Activated CD4-positive, alpha-beta T cell treated with anti-CD3 and anti-CD28 coated beads, Interleukin-2, amount 50 U/mL, for 48 hours (primary cell): ENCODE results near the gene XPA.

ENCODE experiments used
- DNase-seq, 2 experiments: peaks; one replicate each; pipeline ENCODE4 v3.0.0-alpha.2; 2020

Gene XPA

DNA sequence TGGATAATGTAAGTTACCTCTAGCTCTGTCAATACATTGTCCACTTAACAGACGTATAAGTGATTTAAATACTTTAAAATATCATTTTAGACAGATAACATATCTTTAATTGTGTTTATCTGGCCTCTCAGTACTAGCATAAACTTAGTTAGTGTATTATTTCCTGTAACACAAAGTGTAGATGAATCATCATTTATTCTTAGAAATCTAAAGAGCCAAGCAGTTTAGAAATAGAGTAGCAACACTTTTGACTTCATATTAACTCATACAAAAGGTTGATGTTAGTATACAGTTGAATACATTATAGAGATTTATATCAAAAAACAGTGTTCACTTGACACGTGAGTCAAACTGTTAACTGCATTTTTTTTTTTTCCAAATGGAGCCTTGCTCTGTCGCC, 45.5 kb downstream of the XPA start:
- DNase-seq: no peak

- no peak for DNase-seq
Measured at GRCh38 chr9:97647996-97648395, 49.1 kb downstream of the XPA start.

GRCh38 chr9:97645720-97646119, 51.4 kb downstream of the XPA start:
- no peak for DNase-seq

DNA sequence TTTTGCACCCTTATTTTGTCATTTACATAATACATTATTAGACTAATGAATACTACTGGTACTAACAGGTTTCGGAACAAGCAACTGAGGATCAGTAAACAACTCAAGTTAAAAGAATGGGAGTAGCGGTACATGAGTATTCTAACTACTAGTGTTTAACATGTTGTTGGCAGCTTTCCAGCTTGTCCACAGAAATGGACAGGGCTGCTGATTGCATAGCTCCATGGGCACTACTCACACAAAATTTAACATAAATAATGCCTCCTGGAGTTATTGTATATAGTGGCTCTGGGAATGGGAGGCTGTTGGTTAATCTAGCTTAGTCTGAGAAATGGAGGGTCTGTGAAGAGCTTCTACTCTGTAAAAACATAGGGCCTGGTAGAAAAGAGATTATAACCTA, 56.8 kb downstream of the XPA start:
- no peak for DNase-seq

GRCh38 chr9:97638666-97639065, 58.5 kb downstream of the XPA start:
- DNase-seq: no peak

- DNase-seq: no peak
Measured at GRCh38 chr9:97636903-97637302, 60.2 kb downstream of the XPA start.

DNA sequence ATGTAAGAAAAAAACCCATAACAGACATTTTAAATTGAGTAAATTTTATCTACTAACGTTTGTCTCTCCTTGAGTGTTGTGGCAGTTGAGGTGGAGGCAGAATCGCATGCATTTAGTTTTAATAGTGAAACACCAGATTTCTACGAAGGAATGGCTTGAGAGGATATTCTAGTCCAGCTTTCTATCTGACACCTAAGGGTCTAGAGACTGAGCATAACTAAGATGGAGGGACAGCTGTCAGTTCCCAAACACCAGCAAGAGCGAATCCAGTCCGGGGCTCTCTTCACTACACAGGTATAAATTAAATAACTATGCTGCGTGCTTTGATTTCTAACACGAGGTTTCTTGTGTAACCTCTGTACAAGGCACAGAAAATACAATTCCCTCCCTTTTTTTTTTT, 62.1 kb downstream of the XPA start:
- no peak for DNase-seq

DNA sequence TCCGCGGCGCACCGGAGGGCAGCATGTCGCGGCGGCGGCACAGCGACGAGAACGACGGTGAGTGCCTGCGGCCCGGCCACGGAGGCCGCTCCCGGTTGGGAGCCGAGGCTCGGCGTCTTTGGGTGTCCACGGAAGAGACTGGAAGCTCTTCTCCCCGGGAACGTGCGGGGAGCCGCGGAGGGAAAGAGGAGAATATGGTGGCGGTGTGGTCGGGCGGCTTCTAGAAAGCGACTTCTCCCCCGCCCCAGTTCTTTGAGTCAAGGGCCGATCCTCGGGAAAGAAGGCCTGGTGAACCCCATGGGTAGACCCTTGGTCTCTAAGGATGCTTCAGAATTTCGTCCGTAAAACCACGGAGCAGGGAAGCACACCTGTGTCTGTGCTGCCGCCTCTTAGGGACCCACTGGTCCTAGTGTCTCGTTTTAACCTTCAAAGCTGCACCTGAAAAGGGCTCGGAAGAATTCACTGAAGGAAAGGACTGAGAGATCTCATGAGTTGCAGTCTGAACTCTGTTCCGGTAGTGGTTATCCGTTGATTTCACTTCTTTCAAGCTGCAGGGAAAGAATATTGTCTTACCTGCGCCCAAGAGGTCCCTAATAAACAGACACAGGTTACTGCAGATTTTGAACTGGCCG, 63.2 kb downstream of the XPA start:
- no peak for DNase-seq

DNA sequence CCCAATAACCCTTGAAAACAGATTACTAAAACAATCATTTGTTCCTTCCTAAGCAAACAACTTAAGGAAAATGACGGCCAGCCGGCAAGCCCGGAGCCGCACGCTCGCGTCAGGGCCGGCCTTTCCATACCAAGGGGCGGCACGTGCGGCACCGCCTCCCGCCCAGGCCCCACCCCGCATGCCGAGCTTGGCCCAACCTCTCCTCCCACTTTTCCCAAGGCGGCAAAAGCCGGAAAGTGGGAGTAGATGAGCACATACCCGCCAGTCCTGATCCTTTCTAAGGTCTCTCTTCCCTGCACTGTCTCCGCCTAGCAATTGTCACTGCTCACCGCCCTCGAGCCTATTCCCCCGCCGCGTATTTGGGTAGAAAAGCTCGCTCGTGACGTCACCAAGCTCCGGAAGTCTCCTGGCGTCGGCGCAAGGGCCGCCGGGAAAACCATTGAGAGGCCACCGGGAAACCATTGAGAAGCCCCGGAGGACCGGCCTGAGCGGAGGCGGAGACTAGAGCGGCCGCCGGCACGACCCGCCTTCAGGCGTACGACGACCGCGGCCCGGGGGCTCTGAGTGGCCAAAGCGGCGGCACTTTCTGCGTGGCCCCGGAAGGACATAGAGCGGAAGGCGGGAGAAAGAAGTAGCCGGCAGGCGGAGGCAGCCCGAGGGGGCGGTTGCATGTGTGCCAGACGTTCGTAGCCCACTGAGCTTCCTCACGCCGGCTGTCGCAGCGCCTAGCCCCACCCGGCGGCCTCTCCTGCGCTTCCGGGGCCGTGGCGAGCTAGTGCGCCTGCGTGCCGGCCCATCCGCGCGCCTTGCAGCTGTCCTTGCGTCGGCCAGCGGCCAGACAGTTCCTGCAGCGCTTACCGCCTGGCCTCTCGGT, 63.9 kb downstream of the XPA start, which contains the start of the genes NCBP1 and TSTD2:
Gene NCBP1, plus strand, starts transcription at position 837 of the 874 bp plus-strand sequence. CDS start 61 bp downstream, outside the sequence.
Gene TSTD2, minus strand, starts transcription at position 384 of the 874 bp plus-strand sequence. CDS start 5,806 bp downstream, outside the sequence.
- peak; percentile 94 to 95 for DNase-seq

DNA sequence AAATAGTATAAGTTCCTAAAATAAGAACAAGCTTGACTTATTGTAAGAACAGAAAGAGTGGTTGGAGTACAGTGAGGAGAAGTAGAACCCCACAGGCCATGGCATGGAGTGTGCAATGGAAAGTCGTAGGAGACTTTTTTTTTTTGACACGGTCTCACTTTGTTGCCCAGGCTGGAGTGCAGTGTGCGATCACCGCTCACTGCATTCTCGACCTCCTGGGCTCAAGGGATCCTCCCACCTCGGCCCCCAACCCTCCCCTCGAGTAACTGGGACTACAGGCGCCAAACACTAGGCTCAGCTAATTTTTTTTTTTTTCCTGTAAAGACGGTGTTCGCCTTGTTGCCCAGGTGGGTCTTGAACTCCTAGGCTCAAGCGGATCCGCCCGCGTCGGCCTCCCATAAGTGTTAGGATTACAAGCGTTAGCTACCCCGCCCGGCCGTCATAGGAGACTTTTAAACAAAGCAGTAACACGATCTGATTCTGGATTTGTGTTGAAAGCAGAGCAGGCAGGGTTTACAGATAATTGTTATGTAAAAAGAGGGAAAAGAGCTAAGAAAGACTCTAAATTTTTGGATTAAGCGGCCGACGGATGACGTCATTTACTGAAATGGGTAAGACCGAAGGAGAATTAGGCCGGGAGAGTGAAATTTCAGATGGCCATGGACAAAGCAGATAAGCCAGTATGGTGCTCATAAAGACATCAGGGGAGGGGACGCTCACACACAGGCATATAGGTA, 64.7 kb downstream of the XPA start:
- DNase-seq: peak; percentile 31 to 40

- DNase-seq: no peak
Measured at GRCh38 chr9:97630591-97630990, 66.5 kb downstream of the XPA start.

- DNase-seq: no peak
Measured at GRCh38 chr9:97629156-97629555, 68.0 kb downstream of the XPA start.

GRCh38 chr9:97628668-97629067, 68.5 kb downstream of the XPA start:
- no peak for DNase-seq

DNA sequence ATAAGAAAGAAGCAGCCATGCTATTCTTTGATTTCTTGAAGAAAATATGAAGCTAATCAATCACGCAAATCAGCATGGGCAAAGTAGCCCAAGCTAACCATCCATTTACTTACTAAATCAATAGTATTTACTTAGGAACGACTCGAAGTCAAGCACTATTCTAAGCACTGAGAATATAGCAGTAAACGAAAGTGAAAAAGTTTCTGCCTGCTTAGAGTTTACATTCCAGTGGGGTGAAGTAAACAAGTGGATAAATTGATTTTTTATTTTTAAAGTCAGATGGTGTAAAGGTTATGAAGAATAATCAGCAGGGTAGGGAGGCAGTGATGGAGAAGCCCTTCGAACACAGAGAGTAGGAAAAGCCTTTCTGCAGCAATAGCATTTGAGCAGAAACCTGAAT, 69.5 kb downstream of the XPA start:
- DNase-seq: no peak

DNA sequence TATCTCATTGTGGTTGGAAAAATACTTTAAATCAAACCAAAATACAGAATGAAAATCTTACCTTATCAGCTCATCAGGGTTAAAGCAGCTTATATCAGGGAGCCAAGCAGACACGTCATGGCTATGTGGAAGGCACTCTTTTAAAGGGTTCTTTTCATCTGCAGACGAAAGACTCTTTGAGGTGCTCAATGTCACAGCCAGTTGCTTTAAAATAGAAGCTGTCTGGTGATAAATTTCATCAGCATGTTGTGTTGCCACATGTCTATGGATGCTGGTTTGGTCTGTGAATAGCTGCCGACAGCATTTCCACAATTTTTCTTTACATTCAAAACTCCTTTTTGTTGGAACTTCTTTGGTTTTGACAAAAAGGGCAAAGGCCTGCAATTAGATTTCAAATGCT, 71.5 kb downstream of the XPA start:
- no peak for DNase-seq
